Nephron progenitor cell (in vitro differentiated cells): ENCODE measurements around the gene PREP.
A peak's percentile ranks its signal among the peaks of the same experiment; 100 is the strongest.

ENCODE experiments used
- DNase-seq: peaks from one replicate; pipeline ENCODE4 v3.0.0; 2021
- H3K27ac Mint-ChIP-seq: 2 replicates; pipeline ENCODE4 v1.8.0; 2021; ENCODE audit warnings: mild to moderate bottlenecking, moderate library complexity, mixed read lengths
- H3K27me3 Mint-ChIP-seq: 2 replicates; pipeline ENCODE4 v1.8.0; 2021; ENCODE audit warnings: mild to moderate bottlenecking, low read depth, mixed read lengths; ENCODE audit not compliant: poor library complexity
- H3K36me3 Mint-ChIP-seq: 2 replicates; pipeline ENCODE4 v1.8.0; 2021; ENCODE audit warnings: low read depth, mixed read lengths
- H3K4me1 Mint-ChIP-seq: 2 replicates; pipeline ENCODE4 v1.8.0; 2021; ENCODE audit warnings: mixed read lengths
- H3K4me3 Mint-ChIP-seq: 2 replicates; pipeline ENCODE4 v1.8.0; 2021; ENCODE audit warnings: mild to moderate bottlenecking, moderate library complexity, mixed read lengths
- H3K9me3 Mint-ChIP-seq: 2 replicates; pipeline ENCODE4 v1.8.0; 2021; ENCODE audit warnings: mild to moderate bottlenecking, moderate library complexity, mixed read lengths
- CTCF ChIP-seq: fragments of 200-600 bp; sonication (generic); IDR thresholded peaks from 2 replicates; pipeline ENCODE4 v1.5.0; 2021; ENCODE audit warnings: antibody characterized with exemption

PREP gene

DNA sequence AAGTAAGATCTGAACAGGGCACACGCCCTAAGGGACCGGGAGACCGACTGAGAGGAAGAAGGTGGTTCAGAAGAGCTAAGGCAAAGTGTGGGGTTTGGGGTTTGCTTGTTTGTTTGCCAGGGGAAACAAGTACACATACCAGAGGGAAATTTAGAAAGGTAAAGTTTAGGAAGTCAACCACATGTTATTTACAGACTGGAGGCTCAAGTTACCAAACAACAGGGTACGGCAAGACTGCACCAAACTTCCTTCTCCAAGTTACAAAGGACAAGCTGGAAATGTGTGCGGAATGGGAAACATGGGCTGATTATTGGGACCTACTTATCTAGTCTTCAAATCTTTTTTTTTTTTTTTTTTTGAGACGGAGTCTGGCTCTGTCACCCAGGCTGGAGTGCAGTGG is 11.2 kb downstream of the PREP start:
- no peaks in the 10 kb centered on the region for H3K9me3 Mint-ChIP-seq
- peaks cover 70% of the 10 kb centered on the region for H3K36me3 Mint-ChIP-seq
- TF ChIP-seq CTCF, result no peak

GRCh38 chr6:105389543-105389942 is 13.3 kb downstream of the PREP start:
- Mint-ChIP-seq H3K4me3 (no peak overlapping the region), H3K4me1 (peaks cover 26% of the 10 kb centered on the region), H3K36me3 (peaks cover 66% of the 10 kb centered on the region), H3K9me3 (no peaks in the 10 kb centered on the region), H3K27ac (peak overlapping the region; percentile 23), H3K27me3 (no peaks in the 10 kb centered on the region)
- TF ChIP-seq CTCF, result no peak
- no peak for DNase-seq

More for the DNA sequence above, 11.2 kb downstream of the PREP start:
- peak overlapping the region; percentile 15 for H3K27ac Mint-ChIP-seq
- no peaks in the 10 kb centered on the region for H3K27me3 Mint-ChIP-seq
- H3K4me1 Mint-ChIP-seq, result peaks cover 21% of the 10 kb centered on the region
- H3K4me3 Mint-ChIP-seq, result no peak overlapping the region
- DNase-seq, result no peak

GRCh38 chr6:105388392-105388791 is 14.5 kb downstream of the PREP start:
- Mint-ChIP-seq H3K36me3 (peaks cover 68% of the 10 kb centered on the region), H3K9me3 (no peaks in the 10 kb centered on the region), H3K27me3 (no peaks in the 10 kb centered on the region), H3K27ac (no peak overlapping the region), H3K4me1 (peaks cover 32% of the 10 kb centered on the region), H3K4me3 (no peak overlapping the region)
- no peak for DNase-seq
- TF ChIP-seq CTCF, result no peak

DNA sequence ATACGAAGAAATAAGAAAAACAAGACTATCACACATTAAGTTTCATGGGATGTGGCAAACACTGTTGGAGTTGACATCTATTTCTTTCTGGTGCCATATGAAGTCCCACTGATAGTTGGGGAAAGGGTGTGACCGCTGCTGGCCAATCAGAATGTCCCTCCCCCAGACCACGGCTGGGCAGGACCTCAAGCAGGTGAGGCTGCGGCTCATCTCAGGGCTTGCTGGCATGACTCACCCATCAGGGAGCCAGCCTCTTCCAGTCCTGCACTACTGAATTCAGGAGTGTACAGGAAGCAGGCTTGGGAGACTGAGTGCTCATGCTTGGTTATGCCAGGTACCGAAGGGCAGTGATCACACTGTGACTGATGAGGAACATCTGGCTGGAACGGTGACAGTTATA is 18.9 kb downstream of the PREP start:
- no peak for DNase-seq
- no peak for TF ChIP-seq CTCF
- Mint-ChIP-seq H3K4me3 (no peak overlapping the region), H3K4me1 (peaks cover 30% of the 10 kb centered on the region), H3K27ac (no peak overlapping the region), H3K27me3 (no peaks in the 10 kb centered on the region), H3K36me3 (peaks cover 46% of the 10 kb centered on the region), H3K9me3 (no peaks in the 10 kb centered on the region)

GRCh38 chr6:105382958-105383357 is 19.9 kb downstream of the PREP start:
- no peaks in the 10 kb centered on the region for H3K9me3 Mint-ChIP-seq
- H3K4me1 Mint-ChIP-seq, result peaks cover 29% of the 10 kb centered on the region
- H3K27ac Mint-ChIP-seq, result no peak overlapping the region
- H3K27me3 Mint-ChIP-seq, result no peaks in the 10 kb centered on the region
- TF ChIP-seq CTCF, result no peak
- peaks cover 42% of the 10 kb centered on the region for H3K36me3 Mint-ChIP-seq
- no peak overlapping the region for H3K4me3 Mint-ChIP-seq
- no peak for DNase-seq

DNA sequence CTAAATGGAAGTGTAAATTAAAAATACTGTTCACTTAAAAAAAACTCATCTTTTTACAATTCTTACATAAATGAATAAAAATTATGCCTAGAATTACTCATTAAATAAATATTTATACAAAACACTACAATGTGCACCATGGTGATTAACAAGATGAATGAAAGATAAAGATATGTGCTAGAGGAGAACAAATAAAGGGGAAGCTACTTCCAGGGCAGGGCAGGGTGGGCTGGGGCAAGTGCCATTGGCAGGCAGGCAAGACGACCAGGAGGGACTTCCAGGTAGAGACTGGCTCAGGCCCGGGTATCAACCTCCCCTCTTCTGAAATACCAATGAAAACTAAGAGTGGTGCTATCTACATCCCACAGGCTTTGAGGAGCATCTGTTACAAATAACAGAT is 20.4 kb downstream of the PREP start:
- H3K27me3 Mint-ChIP-seq, result no peaks in the 10 kb centered on the region
- DNase-seq, result no peak
- no peak overlapping the region for H3K4me3 Mint-ChIP-seq
- no peak overlapping the region for H3K27ac Mint-ChIP-seq
- peaks cover 25% of the 10 kb centered on the region for H3K4me1 Mint-ChIP-seq
- peaks cover 42% of the 10 kb centered on the region for H3K36me3 Mint-ChIP-seq
- no peak for TF ChIP-seq CTCF
- no peaks in the 10 kb centered on the region for H3K9me3 Mint-ChIP-seq
